NCI-H1105 (cell line): ENCODE results near the gene ANKRD65.
"Not testable (repeated sequence)": the region's sequence is repeated elsewhere in the genome, so short reads cannot be mapped to it uniquely, and the experiment has no call there.

ENCODE experiments used
- DNase-seq: peaks from one replicate; lab custom pipeline; 2025; lab: John Stamatoyannopoulos, UW

ANKRD65 gene

GRCh38 chr1:1430114-1430982 lies 9.3 kb upstream of the ANKRD65 start:
- DNase-seq, result no peak

- DNase-seq, result no peak
Observed at GRCh38 chr1:1429671-1430073, 8.6 kb upstream of the ANKRD65 start.

- not testable (repeated sequence) for DNase-seq
Observed at GRCh38 chr1:1428967-1429366, 7.9 kb upstream of the ANKRD65 start.

GRCh38 chr1:1428174-1428573 lies 7.1 kb upstream of the ANKRD65 start:
- no peak for DNase-seq

- DNase-seq, result no peak
Observed at GRCh38 chr1:1427820-1428148, 6.7 kb upstream of the ANKRD65 start.

DNA sequence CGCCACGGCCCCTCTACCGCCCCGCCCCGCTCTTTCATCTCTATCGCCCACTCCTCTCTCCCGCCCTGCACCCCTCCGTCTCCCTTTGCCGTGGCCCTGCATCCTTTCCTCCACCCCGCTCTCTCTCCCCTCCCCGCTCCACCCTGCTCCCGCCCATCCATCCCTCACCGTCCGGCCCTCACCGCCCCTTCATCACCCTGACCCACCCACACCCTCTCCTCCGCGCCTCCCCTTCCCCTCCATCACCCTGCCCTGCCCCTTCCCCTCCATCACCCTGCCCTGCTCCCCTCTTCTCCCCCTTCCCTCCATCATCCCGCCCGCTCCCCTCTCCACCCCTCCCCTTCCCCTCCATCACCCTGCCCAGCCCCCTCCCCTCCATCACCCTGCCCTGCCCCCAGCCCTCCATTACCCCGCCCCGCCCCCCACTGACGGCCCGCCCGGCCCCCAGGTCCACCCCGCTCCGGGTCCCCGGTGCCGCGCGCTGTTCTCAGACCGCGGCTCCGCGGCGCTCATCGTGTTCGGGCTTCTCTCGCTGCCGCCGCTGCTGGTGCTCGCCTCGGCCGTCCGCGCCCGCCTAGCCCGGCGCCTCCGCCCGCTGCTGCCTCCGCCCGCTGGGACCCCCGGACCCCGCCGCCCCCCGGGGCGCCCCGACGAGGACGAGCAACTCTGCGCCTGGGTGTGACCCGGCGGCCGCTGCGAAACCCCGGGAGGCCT lies 6.2 kb upstream of the ANKRD65 start:
- DNase-seq, result no peak

- DNase-seq, result no peak
Observed at GRCh38 chr1:1426496-1427105, 5.5 kb upstream of the ANKRD65 start.

- no peak for DNase-seq
Observed at GRCh38 chr1:1425753-1426495, 4.8 kb upstream of the ANKRD65 start.

GRCh38 chr1:1425426-1425752 lies 4.3 kb upstream of the ANKRD65 start:
- no peak for DNase-seq

- no peak for DNase-seq
Observed at GRCh38 chr1:1424707-1425106, 3.6 kb upstream of the ANKRD65 start.

DNA sequence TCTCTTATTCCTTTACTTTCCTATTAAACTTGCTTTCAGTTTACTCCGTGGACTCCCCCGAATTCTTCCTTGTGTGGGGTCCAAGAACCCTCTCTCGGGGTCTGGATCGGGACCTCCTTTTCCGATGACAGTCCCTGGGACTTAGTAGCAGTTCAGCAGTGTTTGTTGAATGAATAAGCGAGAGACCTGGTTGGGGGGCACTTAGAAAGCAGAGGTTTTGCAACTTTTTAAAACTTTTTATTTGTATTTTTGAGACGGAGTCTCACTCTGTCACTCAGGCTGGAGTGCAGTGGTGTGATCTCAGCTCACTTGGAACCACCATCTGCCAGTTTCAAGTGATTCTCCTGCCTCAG lies 2.1 kb upstream of the ANKRD65 start:
- DNase-seq, result no peak

GRCh38 chr1:1422465-1423244 lies 1.6 kb upstream of the ANKRD65 start:
- DNase-seq, result no peak

DNA sequence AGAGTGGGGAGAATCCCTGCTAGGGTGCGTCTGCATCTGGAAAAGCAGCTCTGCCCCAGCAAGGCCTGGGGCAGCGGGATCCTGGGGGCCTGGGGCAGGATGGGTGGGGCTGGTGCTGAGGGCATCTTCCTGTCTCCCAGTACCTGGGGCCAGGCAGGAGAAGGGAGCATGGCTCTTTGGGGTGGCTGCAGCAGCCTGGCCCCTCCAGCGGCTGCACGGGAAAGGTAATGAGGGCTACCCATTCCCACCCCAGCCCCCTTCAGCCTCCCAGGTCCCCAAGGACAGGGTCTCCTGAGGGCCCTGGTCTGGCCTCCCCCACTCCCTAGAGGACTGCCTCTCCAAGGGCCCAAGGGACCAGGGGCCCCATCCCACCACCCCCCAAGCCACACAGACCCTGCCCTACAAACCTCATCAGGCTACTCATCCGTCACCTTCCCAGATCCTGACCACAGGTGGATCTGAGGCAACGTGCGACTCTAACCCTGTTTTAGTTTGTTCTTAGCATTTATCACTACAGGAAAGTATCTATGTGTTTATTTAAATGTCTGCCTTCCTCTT lies 910 bp upstream of the ANKRD65 start:
- DNase-seq, result no peak

- DNase-seq, result no peak
Observed at GRCh38 chr1:1420654-1421141, 378 bp downstream of the ANKRD65 start.

DNA sequence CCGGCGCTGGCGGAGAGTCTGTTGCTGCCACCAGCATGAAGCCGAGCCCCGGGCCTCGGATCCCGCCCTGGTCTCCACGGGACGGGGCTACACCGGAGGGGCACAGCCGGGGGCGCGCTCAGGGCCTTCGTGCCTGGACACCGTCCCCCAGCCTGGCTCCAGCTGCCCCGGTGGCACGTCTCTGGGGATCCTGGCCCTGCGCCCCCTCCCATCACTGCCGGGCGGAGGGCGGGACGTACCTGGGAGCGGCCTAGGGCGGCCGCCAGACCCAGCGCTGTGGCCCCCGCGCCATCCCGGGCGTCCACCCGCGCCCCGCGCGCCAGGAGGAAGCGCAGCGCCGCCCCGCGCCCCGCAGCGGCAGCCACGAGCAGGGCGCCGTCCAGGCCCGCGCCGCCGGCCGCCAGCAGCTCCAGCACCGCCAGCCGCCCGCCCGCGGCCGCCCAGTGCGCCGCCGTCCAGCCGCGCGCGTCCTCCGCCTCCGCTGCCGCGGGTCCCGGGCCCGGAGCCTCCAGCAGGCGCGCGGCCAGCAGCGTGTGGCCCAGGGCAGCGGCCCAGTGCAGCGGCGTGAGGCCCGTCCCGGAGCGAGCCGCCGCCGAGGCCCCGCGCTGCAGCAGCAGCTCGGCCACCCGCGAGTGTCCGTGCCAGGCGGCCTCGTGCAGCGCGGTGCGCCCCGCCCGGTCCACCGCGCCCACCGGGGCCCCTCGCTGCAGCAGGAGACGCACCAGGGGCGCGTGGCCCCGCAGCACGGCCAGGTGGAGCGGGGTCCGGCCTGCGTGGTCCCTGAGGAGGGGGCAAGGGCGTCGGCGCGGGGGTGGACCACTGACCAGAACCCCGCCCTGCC lies 1.0 kb downstream of the ANKRD65 start:
- DNase-seq, result no peak

DNA sequence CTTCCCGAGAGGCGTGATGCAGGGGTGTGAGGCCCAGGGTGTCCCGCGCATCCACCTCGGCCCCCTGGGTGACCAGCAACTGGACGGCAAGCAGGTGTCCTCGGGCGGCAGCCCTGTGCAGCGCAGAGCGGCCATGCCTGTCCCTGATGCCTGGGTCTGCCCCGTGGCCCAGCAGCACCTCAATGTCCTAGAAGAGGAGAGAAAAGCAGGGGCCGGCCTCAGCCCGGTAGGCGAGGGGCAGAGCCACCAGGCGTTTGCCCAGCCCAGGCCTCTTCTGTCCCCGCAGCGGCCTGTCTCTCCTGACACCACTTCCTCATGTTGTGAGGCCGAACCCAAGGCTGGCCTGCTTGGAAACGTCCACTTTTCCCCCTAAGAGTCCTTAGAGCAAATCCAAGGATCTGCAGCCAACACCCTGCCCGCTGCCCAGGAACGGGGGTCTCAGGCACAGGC lies 1.7 kb downstream of the ANKRD65 start:
- DNase-seq, result no peak

GRCh38 chr1:1418464-1419362 lies 2.4 kb downstream of the ANKRD65 start:
- no peak for DNase-seq

GRCh38 chr1:1417825-1418463 lies 3.1 kb downstream of the ANKRD65 start:
- DNase-seq, result not testable (repeated sequence)

DNA sequence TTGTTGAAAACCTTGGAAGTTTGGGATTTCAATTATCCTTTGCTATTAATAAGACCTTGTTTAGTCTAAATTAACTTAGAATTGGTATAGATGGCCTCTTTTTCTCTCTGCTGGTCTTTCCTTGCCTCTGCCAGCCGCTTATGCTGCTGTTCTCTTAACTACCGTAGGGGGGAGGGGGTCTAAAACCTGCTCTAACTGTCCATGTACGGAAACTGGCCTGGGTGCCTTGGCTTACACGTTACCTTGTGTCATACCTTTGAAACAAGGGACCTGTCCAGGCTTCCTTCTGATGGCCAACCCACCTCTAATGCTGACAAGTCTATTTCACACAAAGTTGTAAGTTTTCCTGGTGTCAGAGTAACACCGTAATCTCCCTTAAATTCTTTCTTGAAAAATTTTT lies 3.7 kb downstream of the ANKRD65 start:
- not testable (repeated sequence) for DNase-seq
